Measurements from ENCODE around the gene PTPN3.

- TF ChIP-seq CTCF (IDR thresholded peaks at IDR 0.05) (no peak), POLR2A (IDR thresholded peaks at IDR 0.05) (no peak)
Observed at GRCh38 chr9:109513871-109514270, 15.8 kb upstream of the PTPN3 start.
